GM19467 (cell line): ENCODE measurements around the gene MTCH1.
A peak's percentile ranks its signal among the peaks of the same experiment; 100 is the strongest.

ENCODE experiments used
- ATAC-seq: cut with Tn5 transposase; IDR thresholded peaks from one replicate; pipeline ENCODE4 v1.9.1; 2021; ENCODE audit warnings: mild to moderate bottlenecking, moderate library complexity; ENCODE audit not compliant: unreplicated experiment

MTCH1 gene, protein sequence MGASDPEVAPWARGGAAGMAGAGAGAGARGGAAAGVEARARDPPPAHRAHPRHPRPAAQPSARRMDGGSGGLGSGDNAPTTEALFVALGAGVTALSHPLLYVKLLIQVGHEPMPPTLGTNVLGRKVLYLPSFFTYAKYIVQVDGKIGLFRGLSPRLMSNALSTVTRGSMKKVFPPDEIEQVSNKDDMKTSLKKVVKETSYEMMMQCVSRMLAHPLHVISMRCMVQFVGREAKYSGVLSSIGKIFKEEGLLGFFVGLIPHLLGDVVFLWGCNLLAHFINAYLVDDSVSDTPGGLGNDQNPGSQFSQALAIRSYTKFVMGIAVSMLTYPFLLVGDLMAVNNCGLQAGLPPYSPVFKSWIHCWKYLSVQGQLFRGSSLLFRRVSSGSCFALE

DNA sequence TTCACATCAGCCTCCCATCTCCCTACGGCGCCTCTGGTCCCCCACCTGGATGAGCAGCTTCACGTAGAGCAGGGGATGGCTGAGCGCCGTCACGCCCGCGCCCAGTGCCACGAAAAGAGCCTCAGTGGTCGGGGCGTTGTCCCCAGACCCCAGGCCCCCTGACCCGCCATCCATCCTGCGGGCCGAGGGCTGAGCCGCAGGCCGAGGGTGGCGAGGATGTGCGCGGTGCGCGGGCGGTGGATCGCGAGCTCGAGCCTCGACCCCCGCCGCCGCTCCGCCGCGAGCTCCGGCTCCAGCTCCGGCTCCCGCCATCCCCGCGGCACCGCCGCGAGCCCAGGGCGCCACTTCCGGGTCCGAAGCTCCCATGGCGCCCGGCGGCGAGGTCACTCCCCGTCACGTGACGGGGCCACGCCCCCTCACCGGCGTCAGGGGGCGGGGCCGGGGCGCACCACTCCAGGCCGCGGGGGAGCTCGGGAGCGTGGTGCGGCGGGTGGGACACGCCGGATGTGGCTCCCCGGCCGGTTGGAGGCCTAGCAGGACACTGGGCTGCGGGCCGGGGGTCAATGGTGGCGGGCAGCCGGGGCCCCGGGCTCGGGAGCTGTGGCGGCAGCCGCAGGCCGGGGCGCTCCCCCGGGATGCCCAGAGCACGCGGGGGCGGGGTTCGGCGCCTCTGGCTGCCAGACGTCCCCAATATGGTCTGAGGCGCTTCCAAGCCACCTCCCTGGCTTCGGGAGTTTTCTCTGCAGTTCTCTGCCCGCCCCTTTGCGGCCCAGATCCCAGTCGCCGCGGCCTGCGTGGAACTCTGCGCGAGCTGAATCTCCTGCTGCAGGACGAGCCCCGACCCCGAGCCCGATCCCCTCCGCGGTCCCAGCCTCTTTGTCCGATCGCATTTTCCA is at the start of gene MTCH1:
Gene MTCH1 (minus strand): TSS at position 389 of the 896 bp plus-strand sequence. CDS start 23 bp downstream, at position 366.
- peak; percentile 76 for ATAC-seq

DNA sequence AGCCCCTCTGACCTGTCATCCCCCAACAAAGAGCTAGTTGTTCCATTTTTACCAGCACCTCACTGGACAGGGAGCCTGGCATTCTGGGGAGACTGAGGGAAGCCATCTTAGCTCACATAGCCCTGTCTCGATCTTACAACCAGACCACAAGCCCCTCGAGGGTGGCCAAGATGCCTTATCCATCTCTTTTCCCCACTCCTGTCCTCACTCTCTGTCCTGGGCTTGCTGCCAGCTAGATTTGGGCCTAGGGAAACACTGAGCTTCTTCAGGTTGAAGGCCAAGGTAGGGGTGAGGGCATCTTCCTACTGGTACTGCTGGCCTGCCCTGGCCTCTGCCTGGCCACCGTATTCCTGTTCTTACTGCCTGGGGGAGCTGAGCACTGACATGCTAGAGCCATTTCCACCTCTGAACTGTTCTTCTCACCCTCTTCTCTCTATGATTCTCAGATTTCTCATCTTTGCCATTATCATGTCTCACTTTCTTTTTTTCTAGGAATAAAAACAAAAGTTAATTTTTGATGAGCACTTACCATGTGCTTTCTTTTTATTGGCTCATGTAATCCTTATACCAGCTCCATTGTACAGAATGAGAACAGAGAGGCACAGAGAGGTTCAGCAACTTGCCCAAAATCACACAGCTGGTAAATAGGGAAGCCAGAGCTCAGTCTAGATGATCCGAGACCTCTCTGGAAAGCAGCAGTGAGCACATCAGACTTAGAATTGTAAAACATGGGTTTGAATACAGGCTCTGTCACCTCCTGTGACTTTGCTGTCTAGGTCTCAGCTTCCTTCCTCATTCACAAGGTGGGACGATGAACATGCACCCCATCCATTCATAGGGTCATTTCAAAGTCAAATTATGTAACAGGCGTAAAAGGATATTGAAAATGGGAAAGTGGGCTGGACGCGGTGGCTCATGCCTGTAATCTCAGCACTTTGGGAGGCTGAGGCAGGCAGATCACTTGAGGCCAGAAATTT is 48.1 kb upstream of the MTCH1 start:
- ATAC-seq: no peak

DNA sequence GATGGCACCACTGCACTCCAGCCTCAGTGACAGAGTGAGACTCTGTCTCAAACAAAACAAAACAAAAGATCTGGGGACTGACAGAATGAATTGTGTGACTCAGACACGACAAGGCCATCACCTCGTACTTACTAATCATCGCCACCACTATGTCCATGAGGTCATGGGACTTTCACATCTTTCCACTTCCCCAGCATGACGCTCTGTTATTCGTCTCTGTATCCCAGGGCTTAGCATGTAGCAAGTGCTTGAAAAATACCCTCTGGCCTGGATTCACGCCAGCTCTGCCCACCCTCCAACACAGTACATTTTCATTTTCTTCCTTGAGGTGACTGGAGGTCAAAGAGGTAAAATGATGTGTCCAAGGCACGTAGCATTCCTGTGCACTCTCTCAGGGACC is 47.3 kb upstream of the MTCH1 start:
- no peak for ATAC-seq

DNA sequence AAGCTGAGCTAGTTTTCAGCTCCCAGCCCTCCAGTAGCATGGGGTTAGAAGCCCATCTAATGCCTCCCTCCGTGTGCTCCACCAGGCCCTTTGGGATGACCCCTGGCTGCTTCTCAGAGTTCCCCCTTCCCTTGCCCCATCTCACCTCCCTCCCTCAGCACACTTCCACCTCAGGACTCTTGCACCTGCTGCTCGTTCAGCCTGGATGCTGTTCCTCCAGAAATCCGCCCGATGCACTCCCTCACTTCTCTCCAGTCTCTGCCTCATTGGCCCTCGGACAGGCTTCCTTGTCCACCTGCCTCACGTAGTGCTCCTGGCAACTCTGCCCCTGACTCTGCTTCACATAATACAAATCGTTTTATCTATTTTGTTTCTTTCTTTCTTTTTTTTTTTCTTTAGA is 46.2 kb upstream of the MTCH1 start:
- no peak for ATAC-seq

DNA sequence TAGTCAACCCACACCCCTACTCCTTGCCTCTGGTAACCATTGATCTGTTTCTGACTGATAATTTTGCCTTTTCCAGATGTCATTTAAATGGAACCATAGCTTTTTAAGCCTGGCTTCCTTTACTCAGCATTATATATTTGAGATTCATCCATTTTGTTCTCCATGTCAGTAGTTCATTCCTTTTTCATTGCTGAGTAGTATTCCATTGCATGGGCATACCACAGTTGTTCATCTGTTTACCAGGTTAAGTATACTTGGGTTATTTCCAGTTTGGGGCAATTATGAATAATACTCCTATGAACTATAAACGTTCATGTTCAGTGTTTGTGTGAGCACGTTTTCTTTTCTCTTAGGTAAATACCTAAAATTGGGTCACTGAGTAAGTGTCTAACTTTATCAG is 44.6 kb upstream of the MTCH1 start:
- ATAC-seq: no peak

DNA sequence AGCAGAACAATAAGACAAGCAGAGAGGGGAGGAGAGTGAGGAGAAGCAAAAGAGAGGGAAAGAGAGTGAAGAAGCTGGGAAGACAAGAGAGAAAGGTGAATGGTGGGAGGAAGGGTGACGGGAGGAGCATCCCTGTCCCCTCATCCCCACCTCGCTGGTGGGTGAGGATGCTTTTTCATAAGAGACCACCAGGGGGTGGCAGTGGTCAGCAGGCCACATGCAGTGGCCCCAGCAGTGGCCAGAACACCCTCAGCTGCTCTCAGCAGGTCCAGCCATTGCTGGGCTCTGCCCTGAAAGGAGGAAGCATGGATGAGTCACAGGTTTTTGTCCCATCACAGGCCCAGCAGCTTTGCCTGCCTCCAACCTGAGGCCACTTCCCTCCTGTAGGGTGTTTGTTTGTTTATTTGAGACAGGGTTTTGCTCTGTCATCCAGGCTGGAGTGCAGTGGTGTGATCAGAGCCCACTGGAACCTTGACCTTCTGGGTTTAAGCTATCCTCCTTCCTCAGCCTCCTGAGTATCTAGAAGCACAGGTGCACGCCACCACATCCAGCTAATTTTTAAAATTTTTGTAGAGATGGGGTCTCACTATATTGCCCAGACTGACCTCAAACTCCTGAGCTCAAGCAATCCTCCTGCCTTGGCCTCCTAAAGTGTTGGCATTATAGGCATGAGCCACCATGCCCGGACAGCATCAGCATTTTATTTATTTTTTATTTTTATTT is 43.4 kb upstream of the MTCH1 start:
- no peak for ATAC-seq

DNA sequence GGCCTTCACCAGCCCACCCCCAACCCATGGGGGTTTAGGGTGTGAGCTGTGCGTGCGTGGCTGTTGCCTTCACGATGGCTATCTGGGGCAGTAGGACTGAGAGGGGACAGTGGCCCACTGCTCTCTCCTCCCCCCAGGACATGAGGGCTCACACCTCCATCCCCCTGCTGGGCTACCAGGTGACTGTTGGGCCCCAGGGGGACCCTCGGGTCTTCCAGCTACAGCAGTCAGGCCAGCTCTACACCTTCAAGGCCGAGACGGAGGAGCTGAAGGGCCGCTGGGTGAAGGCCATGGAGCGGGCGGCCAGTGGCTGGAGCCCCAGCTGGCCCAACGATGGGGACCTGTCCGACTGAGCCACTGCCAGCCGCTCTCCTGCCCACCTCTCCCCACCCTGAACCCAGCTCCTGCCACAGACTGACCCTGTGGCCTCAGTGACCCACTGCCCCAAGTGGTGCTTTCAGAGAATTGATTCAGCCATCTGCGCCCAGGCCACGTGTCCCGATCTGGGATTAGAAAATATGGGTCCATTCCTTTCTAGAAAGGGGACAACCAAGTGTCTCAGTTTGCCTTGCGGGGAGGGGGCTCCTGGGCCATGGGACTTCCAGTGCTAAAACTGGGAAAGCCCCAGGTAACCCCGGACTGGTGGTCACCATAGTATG is 41.9 kb upstream of the MTCH1 start:
- no peak for ATAC-seq

DNA sequence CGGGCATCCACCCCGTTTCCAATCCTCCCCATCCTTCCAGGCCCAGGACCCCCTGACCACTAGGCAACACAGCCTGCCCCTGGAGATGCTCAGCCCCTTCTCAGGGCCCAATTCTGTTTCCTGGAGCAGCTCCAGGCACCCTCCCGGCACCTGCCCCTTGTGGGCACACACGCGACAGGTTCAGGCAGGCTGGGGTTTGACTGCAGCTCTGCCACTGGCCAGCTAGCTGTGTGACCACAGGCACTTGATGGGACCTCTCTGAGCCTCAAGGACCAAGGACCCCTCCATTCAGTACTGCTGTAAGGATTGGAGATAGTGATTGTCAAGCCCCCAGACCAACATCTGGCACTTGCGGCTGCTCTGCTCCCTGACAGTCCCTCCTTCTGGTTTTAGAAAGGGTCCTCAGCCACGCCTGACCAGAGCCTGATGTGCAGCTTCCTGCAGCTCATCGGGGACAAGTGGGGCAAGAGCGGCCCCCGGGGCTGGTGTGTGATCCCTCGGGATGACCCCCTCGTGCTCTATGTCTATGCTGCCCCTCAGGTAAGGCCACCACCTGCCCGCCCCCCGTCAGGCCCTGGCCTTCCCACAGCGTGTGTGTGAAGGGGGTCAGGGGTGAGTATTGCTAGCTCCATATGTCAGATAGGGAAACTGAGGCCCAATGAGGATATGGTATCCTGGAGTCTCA is 41.2 kb upstream of the MTCH1 start:
- ATAC-seq: no peak

DNA sequence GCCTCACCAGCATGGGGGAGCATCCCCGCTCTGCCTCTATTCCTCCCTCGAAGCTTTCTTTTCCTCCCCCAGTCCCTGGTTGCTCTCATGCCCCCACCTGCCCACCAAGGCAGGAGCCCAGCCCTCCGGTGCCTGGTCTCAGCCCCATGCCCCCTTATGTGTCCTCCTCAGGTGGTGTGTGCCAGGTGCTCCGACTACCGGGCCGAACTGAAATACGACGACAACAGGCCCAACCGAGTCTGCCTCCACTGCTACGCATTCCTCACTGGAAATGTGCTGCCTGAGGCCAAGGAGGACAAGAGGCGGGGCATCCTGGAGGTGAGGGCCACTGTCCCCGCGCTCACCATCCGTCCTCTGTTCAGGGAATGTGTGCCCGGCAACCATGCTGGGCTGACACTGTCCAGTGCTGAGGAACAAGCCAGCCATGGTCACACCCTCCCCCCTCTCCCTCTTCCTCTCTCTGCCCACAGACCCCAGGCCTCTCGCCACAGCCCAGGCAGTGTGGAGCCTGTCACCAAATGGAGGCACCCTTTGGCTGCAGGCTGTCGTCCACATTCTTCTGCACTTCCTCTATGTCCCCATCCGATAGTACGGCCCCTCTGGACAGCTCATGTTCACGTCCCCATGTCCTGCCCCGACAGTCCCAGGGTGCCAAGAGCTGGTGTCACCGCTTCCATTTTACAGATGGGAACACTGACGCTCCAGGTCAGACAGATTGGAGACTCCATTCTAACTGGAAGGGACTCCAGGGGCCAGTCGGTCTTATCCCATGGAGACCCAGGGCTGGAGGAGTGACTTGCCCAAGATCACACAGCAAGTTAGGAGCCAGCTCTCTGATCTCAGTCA is 39.8 kb upstream of the MTCH1 start:
- no peak for ATAC-seq

DNA sequence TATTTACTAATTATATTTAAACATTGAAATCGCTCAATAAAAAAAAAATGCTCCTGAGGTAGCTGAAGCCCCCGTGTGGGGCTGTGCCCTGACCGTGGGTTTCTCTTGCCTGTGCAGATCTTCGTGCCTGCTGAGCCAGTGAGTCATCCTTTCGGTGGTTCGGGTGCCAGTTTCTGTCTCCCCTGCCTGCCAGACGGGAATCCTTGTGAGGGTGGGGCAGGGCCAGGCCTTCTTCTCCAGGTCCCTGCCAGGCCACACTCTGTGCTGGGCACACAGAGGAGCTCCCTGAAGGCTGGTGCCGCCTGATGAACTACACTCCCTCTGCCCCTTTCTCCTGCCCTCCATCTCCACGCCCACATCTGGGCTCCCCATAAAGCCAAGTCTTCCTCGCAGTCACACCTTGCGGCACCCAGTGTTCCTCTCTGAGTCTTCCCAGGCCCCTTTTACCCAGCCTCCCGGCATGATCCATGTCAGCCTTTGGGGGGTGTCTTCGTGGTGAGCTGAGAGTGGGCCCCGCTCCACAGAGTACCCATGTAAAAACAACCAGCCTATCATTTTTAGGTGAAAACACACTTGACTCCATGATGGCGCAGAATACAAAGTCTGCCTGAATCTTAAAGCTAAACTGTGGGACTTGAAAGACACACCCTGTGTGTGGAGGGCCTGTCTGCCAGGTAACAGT is 38.8 kb upstream of the MTCH1 start:
- ATAC-seq: no peak

DNA sequence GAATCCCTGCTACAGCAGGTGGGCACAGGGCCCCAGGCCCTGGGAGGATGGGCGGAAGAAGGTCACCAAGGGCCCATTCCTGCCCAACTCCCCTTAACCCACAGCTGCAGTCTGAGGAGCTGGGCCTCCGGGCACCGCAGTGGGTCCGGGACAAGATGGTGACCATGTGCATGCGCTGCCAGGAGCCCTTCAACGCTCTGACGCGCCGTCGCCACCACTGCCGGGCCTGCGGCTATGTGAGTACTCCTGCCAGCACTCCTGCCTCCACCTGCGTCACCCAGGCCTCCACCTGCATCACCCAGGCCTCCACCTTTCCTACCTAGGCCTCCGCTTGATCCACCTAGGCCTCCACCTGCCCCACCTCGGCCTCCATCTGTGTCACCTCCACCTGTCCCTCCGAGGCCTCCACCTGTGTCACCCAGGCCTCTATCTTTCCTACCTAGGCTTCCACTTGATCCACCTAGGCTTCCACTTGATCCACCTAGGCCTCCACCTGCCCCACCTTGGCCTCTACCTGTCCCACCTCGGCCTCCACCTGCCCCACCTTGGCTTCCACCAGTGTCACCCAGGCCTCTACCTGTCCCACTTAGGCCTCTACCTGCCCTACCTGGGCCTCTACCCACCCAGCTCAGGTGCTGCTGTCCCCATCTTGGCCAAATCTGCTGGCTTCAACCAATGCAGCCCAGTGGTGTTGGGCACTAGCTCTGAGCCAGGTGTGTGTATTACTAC is 36.3 kb upstream of the MTCH1 start:
- ATAC-seq: no peak

DNA sequence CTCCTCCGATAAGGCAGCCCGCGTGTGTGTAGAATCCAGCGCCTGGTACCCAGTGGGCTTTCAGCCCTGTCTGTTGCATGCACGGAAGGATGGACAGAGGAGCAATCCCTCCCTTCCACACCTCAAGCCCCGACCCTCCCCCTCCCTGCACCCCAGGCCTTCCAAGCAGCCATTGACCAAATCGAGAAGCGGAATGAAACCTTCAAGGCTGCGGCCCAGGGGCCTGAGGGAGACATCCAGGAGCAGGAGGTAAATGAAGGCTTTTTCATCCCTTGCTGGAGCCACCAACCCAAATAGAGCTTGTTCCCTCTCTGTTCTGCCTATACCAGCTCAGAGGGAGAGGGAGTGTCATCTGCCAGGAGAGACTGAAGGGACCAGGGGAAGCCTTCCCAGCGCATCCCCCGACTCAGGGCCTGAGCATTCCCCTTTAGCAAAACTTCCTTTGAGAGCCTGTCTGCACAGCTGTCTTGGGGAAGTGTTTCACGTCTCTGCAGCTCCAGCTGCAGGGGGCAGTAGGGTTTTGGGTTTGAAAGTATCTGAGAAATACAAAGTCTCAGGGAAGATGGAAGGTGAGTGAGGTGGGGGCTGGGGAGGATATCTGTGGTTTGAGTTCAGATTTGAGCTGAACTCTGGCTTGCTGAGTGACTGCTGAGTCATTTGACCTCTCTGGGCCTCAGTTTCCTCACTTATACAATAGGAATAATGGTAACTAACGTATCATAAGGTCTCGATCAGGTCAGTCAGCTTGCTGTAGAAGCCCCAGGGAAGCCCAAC is 35.5 kb upstream of the MTCH1 start:
- ATAC-seq: no peak

DNA sequence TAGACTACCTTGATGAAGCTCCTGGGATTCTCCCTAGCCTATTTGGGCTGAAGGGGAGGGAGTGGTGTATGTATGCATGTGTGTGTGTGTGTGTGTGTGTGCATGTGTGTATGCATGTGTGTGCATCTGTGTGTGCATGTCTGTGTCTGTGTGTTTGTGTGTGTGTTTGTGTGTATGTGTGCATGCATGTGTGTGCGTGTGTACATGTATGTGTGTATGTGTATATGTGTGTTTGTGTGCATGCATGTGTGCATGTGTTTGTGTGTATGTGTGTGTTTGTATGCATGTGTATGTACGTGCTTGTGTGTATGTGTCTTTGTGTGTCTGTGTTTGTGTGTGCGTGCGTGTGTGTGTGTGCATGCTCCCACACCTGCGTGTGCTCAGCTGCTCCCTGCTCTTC is 34.8 kb upstream of the MTCH1 start:
- ATAC-seq: no peak

DNA sequence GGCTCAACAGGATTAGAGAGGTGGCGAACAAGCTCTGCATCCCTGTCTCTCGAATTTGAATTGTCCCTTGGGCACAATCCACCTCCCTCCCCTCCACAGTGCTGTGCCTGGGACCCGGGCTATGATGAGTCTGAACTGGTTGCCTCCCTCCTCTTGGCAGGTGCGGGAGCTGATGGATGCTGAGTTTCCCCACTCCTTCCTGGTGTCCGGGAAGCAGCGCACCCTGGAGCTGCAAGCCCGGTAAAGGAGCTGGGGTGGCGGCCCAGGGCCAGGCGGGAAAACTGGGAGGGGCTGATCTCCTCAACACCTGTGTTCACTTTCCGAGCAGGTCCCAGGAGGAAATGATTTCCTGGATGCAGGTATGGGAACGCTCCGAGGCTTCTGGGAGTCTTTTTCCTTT is 34.4 kb upstream of the MTCH1 start:
- ATAC-seq: no peak

DNA sequence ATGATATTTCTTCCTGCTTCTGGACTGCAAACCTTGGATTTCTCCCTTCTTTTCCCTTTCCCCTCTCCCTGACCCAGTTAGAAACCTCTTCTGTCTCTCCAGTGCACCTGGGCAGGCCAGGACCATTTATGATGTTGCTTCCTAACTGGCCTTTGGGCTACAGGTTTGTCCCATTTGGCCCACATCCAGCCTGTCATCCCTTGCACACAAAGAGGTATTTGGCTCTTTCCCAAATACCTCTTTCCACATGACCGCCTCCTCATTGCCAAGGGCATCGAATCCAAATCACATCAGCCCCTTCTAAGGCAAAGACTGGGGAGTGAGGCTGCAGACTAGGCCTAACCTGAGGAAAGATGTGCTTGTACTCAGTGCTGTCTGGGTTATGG is 33.1 kb upstream of the MTCH1 start:
- no peak for ATAC-seq
